ENCODE measurements around the gene MANBA. TPM values are rescaled to one million over a fixed set of nuclear protein-coding genes. Genes with fewer than 3 reads are reported as not detected.

Gene MANBA
- total RNA-seq, 1 experiment from 2014 or later: 91.6 TPM

DNA sequence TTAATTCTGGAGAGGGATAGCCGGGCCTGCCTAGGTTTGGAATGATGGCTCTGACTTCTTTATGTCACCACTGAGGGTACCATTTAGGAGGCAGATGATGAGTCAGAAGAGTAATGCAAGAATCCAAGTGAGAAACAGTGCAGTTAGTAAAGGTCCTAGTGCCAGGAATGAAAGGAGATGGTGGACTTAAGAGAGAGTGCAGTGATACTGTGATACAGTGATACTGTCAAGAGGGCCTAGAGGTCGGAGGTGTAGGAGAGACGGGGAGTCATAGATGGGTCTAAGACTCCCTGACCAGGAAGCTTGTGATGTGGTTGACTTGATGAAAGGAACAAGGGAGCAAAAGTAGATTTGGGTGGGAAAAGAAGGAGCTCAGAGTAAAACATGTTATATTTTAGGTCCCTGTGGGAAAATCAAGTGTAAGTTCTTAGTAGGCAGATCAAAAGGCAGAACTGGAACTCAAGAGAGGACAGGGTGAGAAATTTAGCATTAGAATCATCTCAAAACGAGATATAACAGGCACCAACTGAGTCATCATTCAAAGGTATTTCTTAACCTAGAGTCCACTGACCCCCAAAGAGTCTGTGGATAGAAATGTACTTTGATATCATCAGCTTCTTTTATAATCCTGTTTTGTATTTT lies 174.6 kb downstream of the MANBA start:
- H3K9ac ChIP-seq (ENCODE audit: low read length): no peak overlapping the region
- no peak overlapping the region for H3K4me2 ChIP-seq (ENCODE audit: low read depth, low read length, poor library complexity, severe bottlenecking)
- no peaks in the 10 kb centered on the region for H3K9me3 ChIP-seq (ENCODE audit: low read length)
- no peak overlapping the region for H2AFZ ChIP-seq (ENCODE audit: low read length)
- no peaks in the 10 kb centered on the region for H3K79me2 ChIP-seq (ENCODE audit: low read length)
- H3K27me3 ChIP-seq (ENCODE audit: low read length): no peaks in the 10 kb centered on the region
- no peaks in the 10 kb centered on the region for H3K4me1 ChIP-seq (ENCODE audit: low read length)
- no peak overlapping the region for H3K27ac ChIP-seq (ENCODE audit: low read length)
- H3K9me2 ChIP-seq (replicated peaks; ENCODE audit: insufficient read depth, low read length): no peaks in the 10 kb centered on the region
- H3K36me3 ChIP-seq (ENCODE audit: insufficient read depth, low read length): no peaks in the 10 kb centered on the region
- H4K20me1 ChIP-seq (ENCODE audit: insufficient read depth, low read depth, low read length): no peaks in the 10 kb centered on the region
- H3K4me3 ChIP-seq (ENCODE audit: low read length): no peak overlapping the region
- DNase-seq: no peak

- Histone ChIP-seq H3K36me3 (ENCODE audit: insufficient read depth, low read length) (no peaks in the 10 kb centered on the region), H3K4me2 (ENCODE audit: low read depth, low read length, poor library complexity, severe bottlenecking) (no peak overlapping the region), H2AFZ (ENCODE audit: low read length) (no peak overlapping the region), H3K79me2 (ENCODE audit: low read length) (no peaks in the 10 kb centered on the region), H3K9ac (ENCODE audit: low read length) (no peak overlapping the region), H3K9me2 (replicated peaks; ENCODE audit: insufficient read depth, low read length) (no peaks in the 10 kb centered on the region), H4K20me1 (ENCODE audit: insufficient read depth, low read depth, low read length) (no peaks in the 10 kb centered on the region), H3K4me1 (ENCODE audit: low read length) (no peaks in the 10 kb centered on the region), H3K9me3 (ENCODE audit: low read length) (no peaks in the 10 kb centered on the region), H3K4me3 (ENCODE audit: low read length) (no peak overlapping the region), H3K27me3 (ENCODE audit: low read length) (no peaks in the 10 kb centered on the region), H3K27ac (ENCODE audit: low read length) (no peak overlapping the region)
- no peak for DNase-seq
Measured at GRCh38 chr4:102585329-102585728, 175.4 kb downstream of the MANBA start.

GRCh38 chr4:102584091-102584490 lies 176.7 kb downstream of the MANBA start:
- Histone ChIP-seq H3K9me2 (replicated peaks; ENCODE audit: insufficient read depth, low read length) (no peaks in the 10 kb centered on the region), H3K9ac (ENCODE audit: low read length) (no peak overlapping the region), H3K79me2 (ENCODE audit: low read length) (no peaks in the 10 kb centered on the region), H3K36me3 (ENCODE audit: insufficient read depth, low read length) (no peaks in the 10 kb centered on the region), H2AFZ (ENCODE audit: low read length) (no peak overlapping the region), H4K20me1 (ENCODE audit: insufficient read depth, low read depth, low read length) (no peaks in the 10 kb centered on the region), H3K27me3 (ENCODE audit: low read length) (no peaks in the 10 kb centered on the region), H3K9me3 (ENCODE audit: low read length) (no peaks in the 10 kb centered on the region), H3K4me3 (ENCODE audit: low read length) (no peak overlapping the region), H3K4me2 (ENCODE audit: low read depth, low read length, poor library complexity, severe bottlenecking) (no peak overlapping the region), H3K27ac (ENCODE audit: low read length) (no peak overlapping the region), H3K4me1 (ENCODE audit: low read length) (no peaks in the 10 kb centered on the region)
- no peak for DNase-seq

Small RNAs within 50 kb of the gene (small RNA-seq; reads per million reads assigned to genes)
- gene AC018797.1: not detected

Other genes with a start within 250 kb of the MANBA start
- gene UBE2D3, start 66.6 kb upstream of the MANBA start, total RNA-seq (2014; rRNA removed; shearing (Covaris generic); ENCODE audit: low replicate concordance): 538 and 600 TPM in 2 replicates
- gene CISD2, start 108.0 kb upstream of the MANBA start, total RNA-seq (2014; rRNA removed; shearing (Covaris generic); ENCODE audit: low replicate concordance): 53.8 and 70.3 TPM in 2 replicates